Measurements from ENCODE around the gene NKX1-1. TPM values are rescaled to one million over a fixed set of nuclear protein-coding genes. Genes with fewer than 3 reads are reported as not detected.

NKX1-1 gene
- total RNA-seq, 1 experiment from 2014 or later, result not detected

DNA sequence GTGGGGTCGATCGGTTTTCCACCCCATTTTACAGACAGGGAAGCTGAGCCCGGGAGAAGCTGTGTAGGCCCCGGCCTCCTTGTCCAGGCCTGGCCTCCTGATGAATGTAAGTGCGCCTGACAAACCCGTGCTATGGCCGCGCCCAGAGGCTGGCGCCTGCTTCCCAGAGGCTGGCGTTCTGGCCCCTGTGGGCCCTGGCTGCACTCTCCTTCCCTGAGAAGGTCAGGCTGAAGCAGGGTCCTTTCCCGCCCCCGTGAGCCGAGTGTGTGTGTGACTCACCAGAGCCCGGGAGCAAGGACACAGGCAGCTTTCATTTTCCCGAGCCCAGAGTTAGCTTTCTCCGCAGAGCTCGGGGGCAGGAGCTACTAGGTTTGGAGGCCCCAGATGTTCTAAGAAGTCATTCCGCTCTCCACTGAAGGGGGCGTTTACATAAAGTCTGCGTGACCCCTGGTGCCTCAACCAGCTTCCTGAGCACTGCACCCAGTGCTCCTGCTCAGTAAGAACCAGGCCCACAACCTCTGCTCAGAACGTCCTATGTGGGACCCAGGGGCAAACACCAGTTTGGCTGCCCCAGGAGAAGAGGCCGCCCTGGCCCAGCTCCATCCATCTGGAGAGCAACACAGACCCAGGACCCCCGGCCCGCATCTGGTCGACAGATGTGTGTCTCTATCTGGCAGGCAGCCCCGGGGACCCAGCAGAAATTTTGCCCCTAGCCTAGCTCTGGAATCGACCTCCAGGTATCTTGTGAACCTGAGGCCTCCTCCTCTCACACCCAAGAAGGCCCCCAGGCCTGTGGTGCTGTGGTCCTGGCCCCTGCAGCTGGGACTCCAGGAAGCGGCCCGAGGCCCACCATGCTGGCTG, 45.6 kb downstream of the NKX1-1 start:
- Histone ChIP-seq H3K27ac (ENCODE audit: low read length) (no peak overlapping the region), H3K4me3 (ENCODE audit: low read depth in 2 of 2, low read length in 2 of 2) (no peak overlapping the region), H3K4me1 (ENCODE audit: control insufficient read depth, insufficient read depth, low read length) (no peaks in the 10 kb centered on the region), H3K36me3 (ENCODE audit: control insufficient read depth, insufficient read depth, low read length) (no peaks in the 10 kb centered on the region), H3K27me3 (ENCODE audit: control insufficient read depth, insufficient read depth, low read length) (no peaks in the 10 kb centered on the region), H3K9me3 (ENCODE audit: control insufficient read depth, insufficient read depth, low read depth, low read length) (no peaks in the 10 kb centered on the region)
- DNase-seq (ENCODE audit: low read depth, low spot score) (no peak), ATAC-seq (no peak)
- no peak for TF ChIP-seq SIN3A (IDR thresholded peaks at IDR 0.05; ENCODE audit: borderline replicate concordance, insufficient read depth, low read depth, low read length)
- TF ChIP-seq, protein P1, sequence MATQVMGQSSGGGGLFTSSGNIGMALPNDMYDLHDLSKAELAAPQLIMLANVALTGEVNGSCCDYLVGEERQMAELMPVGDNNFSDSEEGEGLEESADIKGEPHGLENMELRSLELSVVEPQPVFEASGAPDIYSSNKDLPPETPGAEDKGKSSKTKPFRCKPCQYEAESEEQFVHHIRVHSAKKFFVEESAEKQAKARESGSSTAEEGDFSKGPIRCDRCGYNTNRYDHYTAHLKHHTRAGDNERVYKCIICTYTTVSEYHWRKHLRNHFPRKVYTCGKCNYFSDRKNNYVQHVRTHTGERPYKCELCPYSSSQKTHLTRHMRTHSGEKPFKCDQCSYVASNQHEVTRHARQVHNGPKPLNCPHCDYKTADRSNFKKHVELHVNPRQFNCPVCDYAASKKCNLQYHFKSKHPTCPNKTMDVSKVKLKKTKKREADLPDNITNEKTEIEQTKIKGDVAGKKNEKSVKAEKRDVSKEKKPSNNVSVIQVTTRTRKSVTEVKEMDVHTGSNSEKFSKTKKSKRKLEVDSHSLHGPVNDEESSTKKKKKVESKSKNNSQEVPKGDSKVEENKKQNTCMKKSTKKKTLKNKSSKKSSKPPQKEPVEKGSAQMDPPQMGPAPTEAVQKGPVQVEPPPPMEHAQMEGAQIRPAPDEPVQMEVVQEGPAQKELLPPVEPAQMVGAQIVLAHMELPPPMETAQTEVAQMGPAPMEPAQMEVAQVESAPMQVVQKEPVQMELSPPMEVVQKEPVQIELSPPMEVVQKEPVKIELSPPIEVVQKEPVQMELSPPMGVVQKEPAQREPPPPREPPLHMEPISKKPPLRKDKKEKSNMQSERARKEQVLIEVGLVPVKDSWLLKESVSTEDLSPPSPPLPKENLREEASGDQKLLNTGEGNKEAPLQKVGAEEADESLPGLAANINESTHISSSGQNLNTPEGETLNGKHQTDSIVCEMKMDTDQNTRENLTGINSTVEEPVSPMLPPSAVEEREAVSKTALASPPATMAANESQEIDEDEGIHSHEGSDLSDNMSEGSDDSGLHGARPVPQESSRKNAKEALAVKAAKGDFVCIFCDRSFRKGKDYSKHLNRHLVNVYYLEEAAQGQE (IDR thresholded peaks at IDR 0.05; ENCODE audit: insufficient read depth in 1 of 2, low read depth in 2 of 2, low read length in 1 of 2), result no peak
- TF ChIP-seq POLR2AphosphoS5 (IDR thresholded peaks at IDR 0.05; ENCODE audit: low read depth, low read length), result no peak
- no peak for TF ChIP-seq TCF7L2 (IDR thresholded peaks at IDR 0.05; ENCODE audit: low read depth, low read length)
- no peak for TF ChIP-seq CTCF (IDR thresholded peaks at IDR 0.05)
- intact Hi-C loops (cut with micrococcal nuclease; ENCODE audit: unreplicated experiment), result no loop called here
- ChIA-PET POLR2A (no interaction called here), CTCF (no interaction called here)
- BruUV-seq (replicated peaks), result no TSS peak
- in situ Hi-C loops (cut with HindIII; ENCODE audit: low pct_unique_long_range_greater_than_20kb, low sequenced_read_pairs), result no loop called here

DNA sequence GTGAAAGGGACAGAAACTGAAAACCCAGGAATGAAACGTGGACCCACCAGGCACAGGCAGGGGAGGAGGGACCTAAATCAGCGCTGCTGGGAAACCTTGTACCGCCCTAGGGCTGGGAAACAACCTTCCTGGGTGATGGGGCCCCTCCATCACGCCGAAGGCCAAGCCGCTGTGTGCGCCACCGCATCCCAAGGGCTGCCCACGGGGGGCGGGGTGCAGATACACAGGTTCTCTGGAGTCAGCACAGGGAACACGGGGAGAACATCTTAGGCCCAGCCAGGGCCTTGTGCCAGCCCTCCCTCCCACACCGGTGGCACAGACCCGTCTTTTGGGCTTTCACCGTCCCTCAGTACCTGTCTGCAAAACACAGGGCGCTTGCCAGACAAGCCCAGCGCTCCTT, 46.3 kb downstream of the NKX1-1 start:
- Histone ChIP-seq H3K27me3 (ENCODE audit: control insufficient read depth, insufficient read depth, low read length) (no peaks in the 10 kb centered on the region), H3K36me3 (ENCODE audit: control insufficient read depth, insufficient read depth, low read length) (no peaks in the 10 kb centered on the region), H3K27ac (ENCODE audit: low read length) (no peak overlapping the region), H3K4me1 (ENCODE audit: control insufficient read depth, insufficient read depth, low read length) (no peaks in the 10 kb centered on the region), H3K9me3 (ENCODE audit: control insufficient read depth, insufficient read depth, low read depth, low read length) (no peaks in the 10 kb centered on the region), H3K4me3 (ENCODE audit: low read depth in 2 of 2, low read length in 2 of 2) (no peak overlapping the region)
- ATAC-seq (no peak), DNase-seq (ENCODE audit: low read depth, low spot score) (no peak)
- in situ Hi-C loops (cut with HindIII; ENCODE audit: low pct_unique_long_range_greater_than_20kb, low sequenced_read_pairs) (no loop called here), intact Hi-C loops (cut with micrococcal nuclease; ENCODE audit: unreplicated experiment) (loop anchor here (5.0 kb wide), 2 partner anchors 152 to 267 kb away; no protein-coding TSS in a partner anchor)
- TF ChIP-seq SIN3A (IDR thresholded peaks at IDR 0.05; ENCODE audit: borderline replicate concordance, insufficient read depth, low read depth, low read length), result no peak
- no peak for TF ChIP-seq TCF7L2 (IDR thresholded peaks at IDR 0.05; ENCODE audit: low read depth, low read length)
- TF ChIP-seq, protein P1 (IDR thresholded peaks at IDR 0.05; ENCODE audit: insufficient read depth in 1 of 2, low read depth in 2 of 2, low read length in 1 of 2), result no peak
- no peak for TF ChIP-seq CTCF (IDR thresholded peaks at IDR 0.05)
- TF ChIP-seq POLR2AphosphoS5 (IDR thresholded peaks at IDR 0.05; ENCODE audit: low read depth, low read length), result no peak
- CTCF ChIA-PET, result no interaction called here
- POLR2A ChIA-PET, result no interaction called here
- BruUV-seq (replicated peaks), result no TSS peak
